KMS-11 (cell line): ENCODE data around the gene CDK8.
"Not testable (repeated sequence)": the region's sequence is repeated elsewhere in the genome, so short reads cannot be mapped to it uniquely, and the experiment has no call there.

ENCODE experiments used
- H2AFZ ChIP-seq: fragments of 200-600 bp; sonication (generic); 2 replicates; pipeline ENCODE4 v1.6.1; 2016; ENCODE audit warnings: antibody characterized with exemption, mixed run types, low read depth
- H3K27ac ChIP-seq: fragments of 200-600 bp; sonication (generic); 2 replicates; pipeline ENCODE4 v1.6.1; 2016; ENCODE audit warnings: mild to moderate bottlenecking, mixed run types
- H3K27me3 ChIP-seq: fragments of 200-600 bp; sonication (generic); 2 replicates; pipeline ENCODE4 v1.6.1; 2017; ENCODE audit warnings: mild to moderate bottlenecking, low read depth, mixed run types, moderate library complexity; ENCODE audit not compliant: insufficient read depth
- H3K36me3 ChIP-seq: fragments of 200-600 bp; sonication (generic); 2 replicates; pipeline ENCODE4 v1.6.1; 2017; ENCODE audit warnings: mild to moderate bottlenecking, mixed run types; ENCODE audit not compliant: insufficient read depth
- H3K4me1 ChIP-seq: fragments of 200-600 bp; sonication (generic); 2 replicates; pipeline ENCODE4 v1.6.1; 2016; ENCODE audit warnings: mild to moderate bottlenecking, low read depth, mixed run types; ENCODE audit not compliant: poor library complexity, severe bottlenecking
- H3K4me2 ChIP-seq: fragments of 200-600 bp; sonication (generic); 2 replicates; pipeline ENCODE4 v1.7.0; 2016; ENCODE audit warnings: mild to moderate bottlenecking, mixed run types
- H3K4me3 ChIP-seq: fragments of 200-600 bp; sonication (generic); IDR thresholded peaks from 2 replicates; pipeline ENCODE4 v1.6.1; 2017; ENCODE audit warnings: low read depth, low read length, mixed read lengths; ENCODE audit not compliant: insufficient read depth
- H3K79me2 ChIP-seq: fragments of 200-600 bp; sonication (generic); 2 replicates; pipeline ENCODE4 v1.6.1; 2016; ENCODE audit warnings: low read depth, mixed run types; ENCODE audit not compliant: insufficient read depth
- H3K9ac ChIP-seq: fragments of 200-600 bp; sonication (generic); 2 replicates; pipeline ENCODE4 v1.6.1; 2016; ENCODE audit warnings: mild to moderate bottlenecking, mixed run types
- H4K20me1 ChIP-seq: fragments of 200-600 bp; sonication (generic); 2 replicates; pipeline ENCODE4 v1.6.1; 2016; ENCODE audit warnings: mild to moderate bottlenecking, mixed run types; ENCODE audit not compliant: insufficient read depth
- CTCF ChIP-seq: fragments of 200-600 bp; sonication (generic); conservative IDR thresholded peaks from 2 replicates; pipeline ENCODE4 v1.6.1; 2017; ENCODE audit warnings: low read depth, mild to moderate bottlenecking, antibody characterized with exemption, low read length, moderate library complexity, mixed read lengths

Gene CDK8

DNA sequence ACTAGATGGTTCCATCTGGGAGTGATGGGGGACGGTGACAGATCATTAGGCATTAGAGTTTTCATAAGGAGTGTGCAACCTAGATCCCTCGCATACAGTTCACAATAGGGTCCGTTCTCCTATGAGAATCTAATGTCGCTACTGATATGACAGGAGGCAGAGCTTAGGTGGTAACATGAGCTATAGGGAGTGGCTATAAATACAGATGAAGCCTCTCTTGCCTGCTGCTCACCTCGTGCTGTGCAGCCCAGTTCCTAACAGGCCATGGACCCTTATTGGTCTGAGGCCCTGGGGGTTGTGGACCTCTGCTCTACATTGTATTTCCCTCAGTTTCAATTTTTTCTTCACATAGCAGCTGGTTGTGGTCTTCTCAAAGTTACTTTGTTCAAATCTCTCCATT, 56.5 kb downstream of the CDK8 start:
- Histone ChIP-seq H3K4me1 (no peaks in the 10 kb centered on the region), H3K36me3 (no peaks in the 10 kb centered on the region), H3K4me2 (no peak overlapping the region), H3K9ac (no peak overlapping the region), H3K27ac (no peak overlapping the region), H3K27me3 (no peaks in the 10 kb centered on the region), H3K79me2 (peaks cover under 1% of the 10 kb centered on the region; the same call in 1 of the 2 replicates), H4K20me1 (no peaks in the 10 kb centered on the region), H3K4me3 (no peak overlapping the region), H2AFZ (no peak overlapping the region)
- TF ChIP-seq CTCF, result no peak

DNA sequence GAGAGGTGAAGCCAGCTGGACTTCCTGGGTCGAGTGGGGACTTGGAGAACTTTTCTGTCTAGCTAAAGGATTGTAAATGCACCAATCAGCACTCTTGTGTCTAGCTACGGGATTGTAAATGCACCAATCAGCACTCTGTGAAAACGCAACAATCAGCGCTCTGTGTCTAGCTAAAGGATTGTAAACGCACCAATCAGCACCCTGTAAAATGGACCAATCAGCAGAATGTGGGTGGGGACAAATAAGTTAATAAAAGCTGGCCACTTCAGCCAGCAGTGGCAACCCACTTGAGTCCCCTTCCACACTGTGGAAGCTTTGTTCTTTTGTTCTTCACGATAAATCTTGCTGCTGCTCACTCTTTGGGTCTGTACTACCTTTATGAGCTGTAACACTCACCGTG, 58.1 kb downstream of the CDK8 start:
- not testable (repeated sequence) for H3K4me3 ChIP-seq, H3K9ac ChIP-seq, H3K4me1 ChIP-seq, H3K79me2 ChIP-seq, H3K36me3 ChIP-seq, H3K27ac ChIP-seq, H3K4me2 ChIP-seq, H2AFZ ChIP-seq, H4K20me1 ChIP-seq, H3K27me3 ChIP-seq

GRCh38 chr13:26316095-26316494, 62.2 kb downstream of the CDK8 start:
- H2AFZ ChIP-seq, H4K20me1 ChIP-seq, H3K9ac ChIP-seq, H3K36me3 ChIP-seq, H3K4me1 ChIP-seq, H3K4me2 ChIP-seq, H3K27ac ChIP-seq, H3K4me3 ChIP-seq, H3K27me3 ChIP-seq, H3K79me2 ChIP-seq: not testable (repeated sequence)

DNA sequence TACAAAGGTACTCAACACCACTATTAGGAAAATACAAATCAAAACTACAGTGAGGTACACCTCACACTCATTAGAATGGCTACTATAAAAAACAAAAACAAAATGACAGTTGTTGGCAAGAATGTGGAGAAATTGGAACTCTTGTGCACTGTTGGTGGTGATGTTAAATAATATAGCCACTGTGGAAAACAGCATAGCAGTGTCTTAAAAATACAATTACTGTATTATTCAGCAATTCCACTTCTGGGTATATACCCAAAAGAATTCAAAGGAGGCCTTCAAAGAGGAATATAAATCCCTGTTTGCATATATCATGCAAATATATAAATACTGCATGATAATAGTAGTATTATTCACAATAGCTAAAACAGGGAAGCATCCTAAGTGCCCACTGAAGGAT, 66.8 kb downstream of the CDK8 start:
- Histone ChIP-seq H3K9ac (no peak overlapping the region), H3K27me3 (no peaks in the 10 kb centered on the region), H3K4me3 (no peak overlapping the region), H3K27ac (no peak overlapping the region), H3K36me3 (no peaks in the 10 kb centered on the region), H2AFZ (no peak overlapping the region), H3K4me1 (peaks cover 25% of the 10 kb centered on the region), H3K79me2 (no peaks in the 10 kb centered on the region; the same call in 1 of the 2 replicates), H4K20me1 (no peaks in the 10 kb centered on the region), H3K4me2 (no peak overlapping the region)
- TF ChIP-seq CTCF, result no peak

GRCh38 chr13:26323127-26323526, 69.2 kb downstream of the CDK8 start:
- Histone ChIP-seq H4K20me1 (no peaks in the 10 kb centered on the region), H3K9ac (no peak overlapping the region), H3K4me3 (no peak overlapping the region), H3K79me2 (peaks cover 5% of the 10 kb centered on the region; the same call in 1 of the 2 replicates), H3K4me2 (no peak overlapping the region), H3K36me3 (no peaks in the 10 kb centered on the region), H3K27me3 (no peaks in the 10 kb centered on the region), H3K27ac (no peak overlapping the region), H3K4me1 (peaks cover 46% of the 10 kb centered on the region), H2AFZ (no peak overlapping the region)
- TF ChIP-seq CTCF, result no peak
